Measurements from ENCODE around the gene SUMF1.

DNA sequence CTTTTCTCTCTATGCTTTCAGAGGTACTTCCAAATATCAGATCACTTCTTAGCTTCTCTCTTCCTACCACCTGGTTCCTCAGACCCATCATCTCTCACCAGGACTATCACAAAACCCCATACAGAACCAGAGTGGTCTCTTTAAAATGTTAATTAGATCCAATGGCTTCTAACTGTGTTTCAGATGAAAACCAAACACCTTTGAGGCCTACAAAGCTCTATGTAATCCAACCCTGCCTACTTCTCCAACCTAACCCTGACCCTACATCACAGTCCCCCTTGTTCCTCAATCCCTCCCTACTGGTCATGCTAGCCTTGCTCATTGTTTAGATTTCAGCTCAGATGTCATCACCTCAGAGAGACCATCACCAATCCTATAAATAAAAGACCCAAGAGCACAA is 34.8 kb downstream of the SUMF1 start:
- TF ChIP-seq CTCF (IDR thresholded peaks at IDR 0.05; ENCODE audit: low read depth, low read length, missing input control) (no peak), GABPA (IDR thresholded peaks at IDR 0.05 in 1 of 2, conservative IDR thresholded peaks at IDR 0.05 in 1 of 2) (no peak), TAF1 (conservative IDR thresholded peaks at IDR 0.05) (no peak), MAX (IDR thresholded peaks at IDR 0.05) (no peak), REST (IDR thresholded peaks at IDR 0.05) (no peak), RAD21 (IDR thresholded peaks at IDR 0.05) (no peak), YY1 (IDR thresholded peaks at IDR 0.05) (no peak), ATF3 (IDR thresholded peaks at IDR 0.05) (no peak), SP1 (IDR thresholded peaks at IDR 0.05) (no peak)
